ENCODE results near the gene INPP4B.
A peak's percentile ranks its signal among the peaks of the same experiment; 100 is the strongest.

Gene INPP4B

GRCh38 chr4:142875117-142875516 lies 29.0 kb upstream of the INPP4B start:
- ATAC-seq (ENCODE audit: insufficient read depth, low read depth) (no peak), DNase-seq (no peak)
- no peaks in the 10 kb centered on the region for H3K9me3 ChIP-seq (ENCODE audit: insufficient read depth, low read length, severe bottlenecking)
- no peak overlapping the region for H3K4me2 ChIP-seq (ENCODE audit: insufficient read depth, low read length)
- H3K9ac ChIP-seq (ENCODE audit: low read depth, low read length) = no peak overlapping the region
- H3K4me1 ChIP-seq (ENCODE audit: insufficient read depth, low read length) = no peaks in the 10 kb centered on the region
- no peak overlapping the region for H3K4me3 ChIP-seq (ENCODE audit: low read depth in 1 of 2, low read length in 2 of 2)
- H3K27me3 ChIP-seq (ENCODE audit: insufficient read depth, low read length, poor library complexity) = no peaks in the 10 kb centered on the region
- no peak overlapping the region for H3K27ac ChIP-seq (ENCODE audit: low read length)
- no peak overlapping the region for H2AFZ ChIP-seq (ENCODE audit: low read depth, low read length)
- H3K79me2 ChIP-seq (ENCODE audit: insufficient read depth, low read length) = no peaks in the 10 kb centered on the region
- H3K36me3 ChIP-seq (ENCODE audit: insufficient read depth, low read length) = no peaks in the 10 kb centered on the region
- no peaks in the 10 kb centered on the region for H4K20me1 ChIP-seq (ENCODE audit: insufficient read depth, low read length)
- TF ChIP-seq EZH2 (IDR thresholded peaks at IDR 0.05; ENCODE audit: borderline replicate concordance, low read depth, low read length, severe bottlenecking) = no peak
- TF ChIP-seq CTCF (IDR thresholded peaks at IDR 0.05; ENCODE audit: borderline replicate concordance, extremely low read depth, low read length, poor library complexity, severe bottlenecking) = no peak

GRCh38 chr4:142874684-142875083 lies 28.6 kb upstream of the INPP4B start:
- Histone ChIP-seq H3K27me3 (ENCODE audit: insufficient read depth, low read length, poor library complexity) (no peaks in the 10 kb centered on the region), H3K4me1 (ENCODE audit: insufficient read depth, low read length) (no peaks in the 10 kb centered on the region), H3K4me3 (ENCODE audit: low read depth in 1 of 2, low read length in 2 of 2) (no peak overlapping the region), H3K27ac (ENCODE audit: low read length) (no peak overlapping the region), H3K9me3 (ENCODE audit: insufficient read depth, low read length, severe bottlenecking) (no peaks in the 10 kb centered on the region), H3K36me3 (ENCODE audit: insufficient read depth, low read length) (no peaks in the 10 kb centered on the region), H4K20me1 (ENCODE audit: insufficient read depth, low read length) (no peaks in the 10 kb centered on the region), H3K79me2 (ENCODE audit: insufficient read depth, low read length) (no peaks in the 10 kb centered on the region), H3K4me2 (ENCODE audit: insufficient read depth, low read length) (no peak overlapping the region), H3K9ac (ENCODE audit: low read depth, low read length) (no peak overlapping the region), H2AFZ (ENCODE audit: low read depth, low read length) (no peak overlapping the region)
- no peak for DNase-seq
- TF ChIP-seq CTCF (IDR thresholded peaks at IDR 0.05; ENCODE audit: borderline replicate concordance, extremely low read depth, low read length, poor library complexity, severe bottlenecking) (no peak), EZH2 (IDR thresholded peaks at IDR 0.05; ENCODE audit: borderline replicate concordance, low read depth, low read length, severe bottlenecking) (no peak)
- peak; percentile 24; the same call in 1 of the 3 replicates for ATAC-seq (ENCODE audit: insufficient read depth, low read depth)

- DNase-seq = no peak
- no peak overlapping the region for H3K4me2 ChIP-seq (ENCODE audit: insufficient read depth, low read length)
- no peak overlapping the region for H3K27ac ChIP-seq (ENCODE audit: low read length)
- no peak for TF ChIP-seq CTCF (IDR thresholded peaks at IDR 0.05; ENCODE audit: borderline replicate concordance, extremely low read depth, low read length, poor library complexity, severe bottlenecking)
- no peak for TF ChIP-seq EZH2 (IDR thresholded peaks at IDR 0.05; ENCODE audit: borderline replicate concordance, low read depth, low read length, severe bottlenecking)
- H3K4me3 ChIP-seq (ENCODE audit: low read depth in 1 of 2, low read length in 2 of 2) = no peak overlapping the region
- no peaks in the 10 kb centered on the region for H3K27me3 ChIP-seq (ENCODE audit: insufficient read depth, low read length, poor library complexity)
- H3K4me1 ChIP-seq (ENCODE audit: insufficient read depth, low read length) = no peaks in the 10 kb centered on the region
- no peaks in the 10 kb centered on the region for H3K79me2 ChIP-seq (ENCODE audit: insufficient read depth, low read length)
- H4K20me1 ChIP-seq (ENCODE audit: insufficient read depth, low read length) = no peaks in the 10 kb centered on the region
- H3K9ac ChIP-seq (ENCODE audit: low read depth, low read length) = no peak overlapping the region
- no peaks in the 10 kb centered on the region for H3K9me3 ChIP-seq (ENCODE audit: insufficient read depth, low read length, severe bottlenecking)
- H3K36me3 ChIP-seq (ENCODE audit: insufficient read depth, low read length) = no peaks in the 10 kb centered on the region
- ATAC-seq (ENCODE audit: insufficient read depth, low read depth) = no peak
- no peak overlapping the region for H2AFZ ChIP-seq (ENCODE audit: low read depth, low read length)
Observed at GRCh38 chr4:142866685-142867084, 20.6 kb upstream of the INPP4B start.

DNA sequence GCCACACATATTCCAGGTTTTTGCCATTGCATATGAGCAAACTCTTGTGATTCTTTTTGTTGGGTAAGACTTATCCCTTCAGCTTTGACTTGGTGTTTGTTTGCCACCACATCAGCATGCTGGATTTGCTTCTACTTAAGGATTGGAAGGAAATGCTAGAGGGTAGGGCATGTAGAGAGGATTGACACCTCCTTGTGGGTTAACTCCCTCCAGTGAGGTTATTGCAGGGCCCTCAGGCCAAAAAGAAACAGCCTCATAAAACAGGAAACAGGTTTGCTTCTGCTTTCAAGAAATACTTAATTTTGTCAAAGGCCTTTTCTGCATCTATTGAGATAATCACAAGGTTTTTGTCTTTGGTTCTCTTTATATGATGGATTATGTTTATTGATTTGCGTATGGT lies 15.2 kb upstream of the INPP4B start:
- Histone ChIP-seq H3K4me1 (ENCODE audit: insufficient read depth, low read length) (no peaks in the 10 kb centered on the region), H3K9me3 (ENCODE audit: insufficient read depth, low read length, severe bottlenecking) (no peaks in the 10 kb centered on the region), H3K79me2 (ENCODE audit: insufficient read depth, low read length) (no peaks in the 10 kb centered on the region), H3K4me3 (ENCODE audit: low read depth in 1 of 2, low read length in 2 of 2) (no peak overlapping the region), H3K27ac (ENCODE audit: low read length) (no peak overlapping the region), H3K9ac (ENCODE audit: low read depth, low read length) (no peak overlapping the region), H3K36me3 (ENCODE audit: insufficient read depth, low read length) (no peaks in the 10 kb centered on the region), H3K4me2 (ENCODE audit: insufficient read depth, low read length) (no peak overlapping the region), H4K20me1 (ENCODE audit: insufficient read depth, low read length) (no peaks in the 10 kb centered on the region), H2AFZ (ENCODE audit: low read depth, low read length) (no peak overlapping the region), H3K27me3 (ENCODE audit: insufficient read depth, low read length, poor library complexity) (no peaks in the 10 kb centered on the region)
- no peak for DNase-seq
- ATAC-seq (ENCODE audit: insufficient read depth, low read depth) = 0 out of 3 replicates have a peak, but pooled peaks have one; percentile 39
- TF ChIP-seq EZH2 (IDR thresholded peaks at IDR 0.05; ENCODE audit: borderline replicate concordance, low read depth, low read length, severe bottlenecking) (no peak), CTCF (IDR thresholded peaks at IDR 0.05; ENCODE audit: borderline replicate concordance, extremely low read depth, low read length, poor library complexity, severe bottlenecking) (no peak)

Data from DND-41 (cell line).